ENCODE measurements around the gene DPYSL4.

The DPYSL4 gene

DNA sequence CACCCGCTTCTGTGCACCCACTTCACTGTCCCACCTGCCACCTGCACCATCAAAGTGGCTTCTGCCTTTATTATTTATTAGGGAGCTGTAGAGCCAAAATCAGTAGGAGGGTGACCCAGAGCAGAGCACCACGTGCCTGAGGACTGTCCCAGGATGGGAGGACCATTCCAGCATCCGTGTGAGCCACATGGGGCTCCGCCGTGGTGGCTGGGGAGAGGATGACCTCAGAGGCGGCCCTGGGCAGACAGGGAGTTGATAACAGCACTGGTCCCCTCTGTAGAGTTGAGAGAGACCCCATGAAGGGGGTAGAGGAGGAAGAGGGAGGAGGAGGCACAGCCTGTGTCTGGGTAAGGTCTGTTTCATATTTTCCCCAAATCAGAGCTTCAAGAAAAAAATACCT, 8.7 kb upstream of the DPYSL4 start:
- Histone ChIP-seq H3K9me2 (ENCODE audit: low read depth, low read length) (no peaks in the 10 kb centered on the region), H3K36me3 (ENCODE audit: insufficient read depth, low read length) (no peaks in the 10 kb centered on the region), H3K27ac (ENCODE audit: low read depth, low read length, poor library complexity, severe bottlenecking) (no peak overlapping the region), H3K4me3 (ENCODE audit: low read depth, low read length, poor library complexity, severe bottlenecking) (no peak overlapping the region), H3K27me3 (ENCODE audit: insufficient read depth, low read length) (no peaks in the 10 kb centered on the region), H3K4me1 (ENCODE audit: insufficient read depth, low read length, severe bottlenecking) (no peaks in the 10 kb centered on the region), H3K4me2 (ENCODE audit: low read length) (no peak overlapping the region), H3K9me3 (ENCODE audit: low read length) (no peaks in the 10 kb centered on the region), H3F3A (ENCODE audit: insufficient read depth, low read length) (no peaks in the 10 kb centered on the region), H3K79me2 (ENCODE audit: insufficient read depth, low read length) (no peaks in the 10 kb centered on the region), H2AFZ (ENCODE audit: low read length) (no peak overlapping the region), H3K9ac (ENCODE audit: low read length) (no peak overlapping the region), H4K20me1 (ENCODE audit: insufficient read depth, low read length) (no peaks in the 10 kb centered on the region)
- no peak for TF ChIP-seq EZH2 (IDR thresholded peaks at IDR 0.05; ENCODE audit: borderline replicate concordance, low read length)
- no peak for TF ChIP-seq CTCF (IDR thresholded peaks at IDR 0.05; ENCODE audit: low read length)

- no peak overlapping the region for H3K27ac ChIP-seq (ENCODE audit: low read depth, low read length, poor library complexity, severe bottlenecking)
Measured at GRCh38 chr10:132178672-132179545, 7.8 kb upstream of the DPYSL4 start.

GRCh38 chr10:132179551-132180392, 7.0 kb upstream of the DPYSL4 start:
- H3K4me2 ChIP-seq (ENCODE audit: low read length): no peak overlapping the region
- H3K27ac ChIP-seq (ENCODE audit: low read depth, low read length, poor library complexity, severe bottlenecking): no peak overlapping the region
- no peak overlapping the region for H2AFZ ChIP-seq (ENCODE audit: low read length)
- H3K9me2 ChIP-seq (ENCODE audit: low read depth, low read length): no peaks in the 10 kb centered on the region
- no peaks in the 10 kb centered on the region for H4K20me1 ChIP-seq (ENCODE audit: insufficient read depth, low read length)
- H3F3A ChIP-seq (ENCODE audit: insufficient read depth, low read length): no peaks in the 10 kb centered on the region
- no peak for TF ChIP-seq CTCF (IDR thresholded peaks at IDR 0.05; ENCODE audit: low read length)
- no peaks in the 10 kb centered on the region for H3K4me1 ChIP-seq (ENCODE audit: insufficient read depth, low read length, severe bottlenecking)
- H3K27me3 ChIP-seq (ENCODE audit: insufficient read depth, low read length): no peaks in the 10 kb centered on the region
- no peak overlapping the region for H3K9ac ChIP-seq (ENCODE audit: low read length)
- H3K36me3 ChIP-seq (ENCODE audit: insufficient read depth, low read length): no peaks in the 10 kb centered on the region
- no peaks in the 10 kb centered on the region for H3K79me2 ChIP-seq (ENCODE audit: insufficient read depth, low read length)
- H3K9me3 ChIP-seq (ENCODE audit: low read length): no peaks in the 10 kb centered on the region
- H3K4me3 ChIP-seq (ENCODE audit: low read depth, low read length, poor library complexity, severe bottlenecking): no peak overlapping the region

More at GRCh38 chr10:132178672-132179545, 7.8 kb upstream of the DPYSL4 start:
- Histone ChIP-seq H3K4me2 (ENCODE audit: low read length) (no peak overlapping the region), H3K36me3 (ENCODE audit: insufficient read depth, low read length) (no peaks in the 10 kb centered on the region), H4K20me1 (ENCODE audit: insufficient read depth, low read length) (no peaks in the 10 kb centered on the region), H3K79me2 (ENCODE audit: insufficient read depth, low read length) (no peaks in the 10 kb centered on the region), H3K27me3 (ENCODE audit: insufficient read depth, low read length) (no peaks in the 10 kb centered on the region), H3K9me2 (ENCODE audit: low read depth, low read length) (no peaks in the 10 kb centered on the region), H3K4me3 (ENCODE audit: low read depth, low read length, poor library complexity, severe bottlenecking) (no peak overlapping the region), H2AFZ (ENCODE audit: low read length) (no peak overlapping the region), H3K9me3 (ENCODE audit: low read length) (no peaks in the 10 kb centered on the region), H3K4me1 (ENCODE audit: insufficient read depth, low read length, severe bottlenecking) (no peaks in the 10 kb centered on the region), H3F3A (ENCODE audit: insufficient read depth, low read length) (no peaks in the 10 kb centered on the region), H3K9ac (ENCODE audit: low read length) (no peak overlapping the region)
- TF ChIP-seq EZH2 (IDR thresholded peaks at IDR 0.05; ENCODE audit: borderline replicate concordance, low read length): no peak
- TF ChIP-seq CTCF (IDR thresholded peaks at IDR 0.05; ENCODE audit: low read length): no peak

Data from OCI-LY1 (cell line).